ENCODE results near the gene TNFSF10. TPM values are rescaled to one million over a fixed set of nuclear protein-coding genes. Genes with fewer than 3 reads are reported as not detected.

The TNFSF10 gene
- total RNA-seq, 1 experiment from 2014 or later = 0.22 TPM

DNA sequence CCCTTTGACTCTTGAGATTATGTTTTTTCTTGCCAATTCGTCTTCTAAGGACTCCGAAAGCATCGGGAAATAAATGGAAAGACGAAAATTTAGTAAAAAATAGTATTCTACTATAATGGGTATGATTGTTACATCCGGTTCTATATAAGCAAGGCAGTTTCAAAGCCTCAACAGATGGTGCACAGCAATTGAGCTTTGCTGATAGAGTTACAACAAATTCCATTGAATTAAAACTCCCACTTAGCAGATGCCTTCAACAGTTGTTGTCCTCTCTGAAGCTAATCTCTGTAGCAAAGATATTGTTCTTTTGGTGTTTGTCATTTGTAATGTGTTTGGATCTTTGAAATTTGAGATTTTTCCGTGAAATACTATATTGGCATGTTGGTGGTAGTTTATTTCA is 58.9 kb downstream of the TNFSF10 start (continued):
- no peak for TF ChIP-seq ZNF263 (CRISPR knock-in tag; IDR thresholded peaks at IDR 0.05; ENCODE audit: low read depth)
- TF ChIP-seq USF1 (CRISPR knock-in tag; IDR thresholded peaks at IDR 0.05) = no peak
- TF ChIP-seq NFE2L1 (CRISPR knock-in tag; IDR thresholded peaks at IDR 0.05) = no peak

DNA sequence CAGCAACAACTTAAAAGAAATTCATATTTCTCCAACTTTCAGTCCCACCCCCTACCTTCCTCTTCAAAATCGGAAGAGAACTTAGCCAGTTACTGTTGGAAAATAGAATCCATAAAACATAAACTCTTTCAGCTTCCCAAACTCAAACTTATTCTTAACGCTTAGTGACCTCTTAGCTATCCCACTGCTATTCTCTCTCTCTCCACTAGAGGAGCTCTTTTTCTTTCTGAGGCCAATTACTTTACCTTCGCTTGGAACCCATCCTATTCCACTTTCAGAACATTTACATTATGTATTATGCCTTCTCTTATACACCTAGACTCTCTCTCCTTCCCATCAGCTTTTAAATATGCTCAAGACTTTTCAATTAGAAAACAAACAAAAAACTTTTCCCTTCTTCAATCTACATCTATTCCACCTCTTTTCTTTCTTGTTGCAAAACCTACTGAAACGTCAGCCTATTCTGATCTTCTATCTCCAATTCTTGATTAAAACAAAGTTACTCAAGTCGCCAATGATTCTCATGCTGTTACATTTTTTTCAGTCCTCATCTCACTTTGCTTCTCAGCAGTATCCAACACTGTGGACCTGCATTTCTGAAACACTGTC is 61.6 kb downstream of the TNFSF10 start:
- H3K9me3 Mint-ChIP-seq = 0 out of 2 replicates have a peak, but pooled peaks cover under 1% of the 10 kb centered on the region
- DNase-seq (ENCODE audit: low spot score) (no peak), ATAC-seq (peak; percentile 78; the same call in 1 of the 2 replicates)
- TF ChIP-seq TEAD4 (CRISPR knock-in tag; IDR thresholded peaks at IDR 0.05) (no peak), SP1 (CRISPR knock-in tag; conservative IDR thresholded peaks at IDR 0.05) (no peak), ZNF263 (CRISPR knock-in tag; IDR thresholded peaks at IDR 0.05; ENCODE audit: low read depth) (no peak), GRHL2 (CRISPR knock-in tag; IDR thresholded peaks at IDR 0.05; ENCODE audit: insufficient replicate concordance, severe bottlenecking) (no peak), CTCF (IDR thresholded peaks at IDR 0.05) (peak; percentile 84)
- TF ChIP-seq, protein P1, sequence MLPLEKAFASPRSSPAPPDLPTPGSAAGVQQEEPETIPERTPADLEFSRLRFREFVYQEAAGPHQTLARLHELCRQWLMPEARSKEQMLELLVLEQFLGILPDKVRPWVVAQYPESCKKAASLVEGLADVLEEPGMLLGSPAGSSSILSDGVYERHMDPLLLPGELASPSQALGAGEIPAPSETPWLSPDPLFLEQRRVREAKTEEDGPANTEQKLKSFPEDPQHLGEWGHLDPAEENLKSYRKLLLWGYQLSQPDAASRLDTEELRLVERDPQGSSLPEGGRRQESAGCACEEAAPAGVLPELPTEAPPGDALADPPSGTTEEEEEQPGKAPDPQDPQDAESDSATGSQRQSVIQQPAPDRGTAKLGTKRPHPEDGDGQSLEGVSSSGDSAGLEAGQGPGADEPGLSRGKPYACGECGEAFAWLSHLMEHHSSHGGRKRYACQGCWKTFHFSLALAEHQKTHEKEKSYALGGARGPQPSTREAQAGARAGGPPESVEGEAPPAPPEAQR (CRISPR knock-in tag; IDR thresholded peaks at IDR 0.05) = no peak
- no peak overlapping the region for H3K27ac Mint-ChIP-seq
- no peaks in the 10 kb centered on the region for H3K4me1 Mint-ChIP-seq
- H3K27me3 Mint-ChIP-seq (ENCODE audit: low read depth) = no peaks in the 10 kb centered on the region
- no peaks in the 10 kb centered on the region for H3K36me3 Mint-ChIP-seq
- POLR2A ChIA-PET = no interaction called here
- no peak overlapping the region for H3K4me3 Mint-ChIP-seq
- CTCF ChIA-PET = interaction anchor here (0.6 to 3.3 kb wide), 51 partner anchors 9 to 856 kb away, joined by 3 to 23 read pairs (median 4); partner anchors contain the start of genes ECT2, GHSR and NCEH1

DNA sequence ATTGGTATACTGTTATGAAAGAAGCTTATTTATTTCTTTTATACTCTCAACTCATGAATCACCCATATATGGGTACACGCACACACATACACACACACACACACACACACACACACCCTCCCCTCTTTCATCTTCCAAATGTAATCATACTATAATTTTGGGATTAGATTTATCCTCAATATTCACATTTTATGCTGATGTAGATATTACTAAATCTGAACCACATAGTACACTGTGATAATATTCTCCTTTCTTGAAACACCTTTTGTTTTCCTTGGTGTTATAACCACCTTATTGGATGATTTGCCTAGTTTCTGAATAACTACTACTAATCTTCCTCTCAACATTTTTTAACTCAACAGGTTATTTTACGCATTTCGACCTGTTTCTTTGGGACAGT is 66.8 kb downstream of the TNFSF10 start:
- TF ChIP-seq ATF6 (CRISPR knock-in tag; IDR thresholded peaks at IDR 0.05) = no peak
- TF ChIP-seq, protein P2, sequence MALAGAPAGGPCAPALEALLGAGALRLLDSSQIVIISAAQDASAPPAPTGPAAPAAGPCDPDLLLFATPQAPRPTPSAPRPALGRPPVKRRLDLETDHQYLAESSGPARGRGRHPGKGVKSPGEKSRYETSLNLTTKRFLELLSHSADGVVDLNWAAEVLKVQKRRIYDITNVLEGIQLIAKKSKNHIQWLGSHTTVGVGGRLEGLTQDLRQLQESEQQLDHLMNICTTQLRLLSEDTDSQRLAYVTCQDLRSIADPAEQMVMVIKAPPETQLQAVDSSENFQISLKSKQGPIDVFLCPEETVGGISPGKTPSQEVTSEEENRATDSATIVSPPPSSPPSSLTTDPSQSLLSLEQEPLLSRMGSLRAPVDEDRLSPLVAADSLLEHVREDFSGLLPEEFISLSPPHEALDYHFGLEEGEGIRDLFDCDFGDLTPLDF (CRISPR knock-in tag; IDR thresholded peaks at IDR 0.05) = no peak
- TF ChIP-seq TEAD1 (CRISPR knock-in tag; IDR thresholded peaks at IDR 0.05) = no peak
- no peak for TF ChIP-seq NFE2L1 (CRISPR knock-in tag; IDR thresholded peaks at IDR 0.05)
- no peak for TF ChIP-seq IRF1 (CRISPR knock-in tag; IDR thresholded peaks at IDR 0.05)
- H3K4me1 Mint-ChIP-seq = no peaks in the 10 kb centered on the region
- H3K36me3 Mint-ChIP-seq = no peaks in the 10 kb centered on the region
- ChIA-PET CTCF (no interaction called here), POLR2A (no interaction called here)
- DNase-seq (ENCODE audit: low spot score) (no peak), ATAC-seq (no peak)
- H3K27ac Mint-ChIP-seq = no peak overlapping the region
- peaks cover 5% of the 10 kb centered on the region for H3K27me3 Mint-ChIP-seq (ENCODE audit: low read depth)
- H3K9me3 Mint-ChIP-seq = no peaks in the 10 kb centered on the region
- H3K4me3 Mint-ChIP-seq = no peak overlapping the region

Other genes with a start within 250 kb of the TNFSF10 start
- not detected in 3 replicates for gene GHSR, start 75.0 kb downstream of the TNFSF10 start, total RNA-seq (2021)
- gene NCEH1, start 187.6 kb upstream of the TNFSF10 start, total RNA-seq (2021) = 2.6 to 4.5 TPM (median 3.3 TPM) in 3 replicates
- gene ECT2, start 227.3 kb upstream of the TNFSF10 start, total RNA-seq (2021) = 80.9 to 97.7 TPM (median 84.3 TPM) in 3 replicates

Data from WTC11 (cell line).